Mesenchymal stem cell (in vitro differentiated cells and primary cell): ENCODE results near the gene ASH1L.
A peak's percentile ranks its signal among the peaks of the same experiment; 100 is the strongest.

Source experiments
- DNase-seq: peaks from one replicate; pipeline ENCODE4 v3.0.0-alpha.2; 2013
- H2AFZ ChIP-seq: one replicate; pipeline ENCODE4 v1.6.1; 2013; ENCODE audit warnings: low read depth, mild to moderate bottlenecking, control low read depth, inconsistent platforms, low read length, moderate library complexity
- H2AK5ac ChIP-seq: 2 replicates; pipeline ENCODE4 v1.6.1; 2013; ENCODE audit warnings: low read length, moderate library complexity, mild to moderate bottlenecking, inconsistent platforms; ENCODE audit not compliant: severe bottlenecking
- H2BK120ac ChIP-seq: one replicate; pipeline ENCODE4 v1.6.1; 2013; ENCODE audit warnings: low read depth, mild to moderate bottlenecking, inconsistent platforms, low read length, moderate library complexity
- H2BK12ac ChIP-seq, 2 experiments: one replicate each; pipeline ENCODE4 v1.6.1; 2013; ENCODE audit warnings: inconsistent platforms in 2 of 2, low read length in 2 of 2, mild to moderate bottlenecking in 2 of 2, moderate library complexity in 2 of 2, control low read depth in 1 of 2
- H2BK15ac ChIP-seq: one replicate; pipeline ENCODE4 v1.6.1; 2013; ENCODE audit warnings: mild to moderate bottlenecking, low read depth, inconsistent platforms; ENCODE audit not compliant: poor library complexity, severe bottlenecking
- H2BK5ac ChIP-seq: 2 replicates; pipeline ENCODE4 v1.6.1; 2013; ENCODE audit warnings: low read depth, mild to moderate bottlenecking, low read length, control low read depth, inconsistent platforms; ENCODE audit not compliant: poor library complexity, severe bottlenecking
- H3K14ac ChIP-seq, 2 experiments: one replicate each; pipeline ENCODE4 v1.6.1; 2013; ENCODE audit warnings: inconsistent platforms in 2 of 2, low read length in 2 of 2, control low read depth in 1 of 2, mild to moderate bottlenecking in 1 of 2, moderate library complexity in 1 of 2
- H3K18ac ChIP-seq, 2 experiments: one replicate each; pipeline ENCODE4 v1.6.1; 2013; ENCODE audit warnings: inconsistent platforms in 2 of 2, low read length in 2 of 2, control low read depth in 1 of 2, low read depth in 1 of 2, mild to moderate bottlenecking in 1 of 2
- H3K23ac ChIP-seq, 2 experiments: one replicate each; pipeline ENCODE4 v1.6.1; 2013; ENCODE audit warnings: inconsistent platforms in 2 of 2, low read length in 2 of 2, mild to moderate bottlenecking in 2 of 2, moderate library complexity in 2 of 2, control low read depth in 1 of 2
- H3K27ac ChIP-seq: 2 replicates; pipeline ENCODE4 v1.5.1; 2013; ENCODE audit warnings: mild to moderate bottlenecking, moderate library complexity, low read length, control low read depth, inconsistent platforms; ENCODE audit not compliant: poor library complexity, severe bottlenecking
- H3K27me3 ChIP-seq, 2 experiments: 2 replicates each; pipeline versions ENCODE4 v1.6.1 to v1.7.0; 2013; ENCODE audit warnings: low read length in 2 of 2, mild to moderate bottlenecking in 2 of 2, moderate library complexity in 2 of 2, control low read depth in 1 of 2, inconsistent platforms in 1 of 2; ENCODE audit not compliant: control insufficient read depth in 1 of 2, insufficient read depth in 1 of 2
- H3K36me3 ChIP-seq, 2 experiments: 2 replicates each; pipeline versions ENCODE4 v1.6.1 to v1.7.0; 2013; ENCODE audit warnings: low read length in 2 of 2, control low read depth in 1 of 2, inconsistent platforms in 1 of 2, low read depth in 1 of 2, mild to moderate bottlenecking in 1 of 2; ENCODE audit not compliant: insufficient read depth in 2 of 2, control insufficient read depth in 1 of 2
- H3K4ac ChIP-seq, 2 experiments: one replicate each; pipeline ENCODE4 v1.6.1; 2013; ENCODE audit warnings: inconsistent platforms in 2 of 2, low read length in 2 of 2, mild to moderate bottlenecking in 2 of 2, moderate library complexity in 2 of 2, control low read depth in 1 of 2, low read depth in 1 of 2
- H3K4me1 ChIP-seq: 2 replicates; pipeline ENCODE4 v1.6.1; 2013; ENCODE audit warnings: low read depth, low read length, control low read depth; ENCODE audit not compliant: control insufficient read depth, insufficient read depth
- H3K4me2 ChIP-seq: 2 replicates; pipeline ENCODE4 v1.6.1; 2013; ENCODE audit warnings: low read length, mild to moderate bottlenecking, inconsistent platforms; ENCODE audit not compliant: poor library complexity, severe bottlenecking
- H3K4me3 ChIP-seq, 2 experiments: 2 replicates each; pipeline versions ENCODE4 v1.5.1 to v1.7.0; 2013; ENCODE audit warnings: low read length in 2 of 2, mild to moderate bottlenecking in 2 of 2, control low read depth in 1 of 2, low read depth in 1 of 2; ENCODE audit not compliant: insufficient read depth in 1 of 2
- H3K79me1 ChIP-seq: replicated peaks from 2 replicates; pipeline ENCODE4 v1.6.1; 2013; ENCODE audit warnings: mild to moderate bottlenecking, control low read depth, low read length, inconsistent platforms; ENCODE audit not compliant: poor library complexity, severe bottlenecking
- H3K9ac ChIP-seq: 2 replicates; pipeline ENCODE4 v1.7.0; 2013; ENCODE audit warnings: mild to moderate bottlenecking, low read length, moderate library complexity
- H3K9me3 ChIP-seq: 2 replicates; pipeline ENCODE4 v1.7.0; 2013; ENCODE audit warnings: mild to moderate bottlenecking, low read length; ENCODE audit not compliant: control insufficient read depth
- H4K8ac ChIP-seq: one replicate; pipeline ENCODE4 v1.6.1; 2013; ENCODE audit warnings: inconsistent platforms, mild to moderate bottlenecking, low read length, moderate library complexity
- H4K91ac ChIP-seq: one replicate; pipeline ENCODE4 v1.6.1; 2013; ENCODE audit warnings: mild to moderate bottlenecking, low read length, inconsistent platforms
- WGBS: methylation state at CpG from one replicate; pipeline ENCODE4 v1.1.7; 2013; ENCODE audit warnings: mixed read lengths; 5-methylcytosine and 5-hydroxymethylcytosine counted together

Gene ASH1L

DNA sequence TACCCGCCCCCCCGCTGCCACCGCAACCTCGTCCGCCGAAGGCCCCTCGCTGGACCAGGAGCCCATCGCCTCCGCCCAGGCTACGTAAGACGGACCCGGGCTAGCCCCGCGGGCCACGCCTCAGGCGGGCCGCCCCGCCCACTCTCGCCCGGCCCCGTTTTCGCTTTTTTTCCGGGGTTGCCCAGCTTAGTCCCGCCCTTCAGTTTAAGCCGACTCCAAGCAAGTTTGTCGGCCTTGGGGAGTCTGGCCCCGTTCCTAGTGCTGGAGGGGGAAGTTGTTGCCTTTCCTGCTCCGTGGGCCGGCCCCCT, 238.9 kb downstream of the ASH1L start:
- Histone ChIP-seq H3K79me1 (peaks cover 36% of the 10 kb centered on the region), H3K23ac (peak overlapping the region in 1 of 2 experiments; percentile 70), H2BK12ac (peak overlapping the region in 1 of 2 experiments; percentile 95), H2BK120ac (peak overlapping the region; percentile 94), H3K27me3 (no peaks in the 10 kb centered on the region), H3K4me3 (peak overlapping the region; percentile 63 to 97), H2AK5ac (no peak overlapping the region), H3K4ac (peak overlapping the region in 1 of 2 experiments; percentile 98), H3K4me2 (peak overlapping the region; percentile 96), H2AFZ (peak overlapping the region; percentile 36), H3K14ac (peak overlapping the region in 1 of 2 experiments; percentile 99), H3K27ac (peak overlapping the region; percentile 96), H4K91ac (no peak overlapping the region), H3K9me3 (no peaks in the 10 kb centered on the region), H3K4me1 (peaks cover 34% of the 10 kb centered on the region), H4K8ac (peak overlapping the region; percentile 92), H2BK5ac (peak overlapping the region; percentile 61), H3K36me3 (peaks cover 40 to 53% of the 10 kb centered on the region in 2 experiments), H3K18ac (peak overlapping the region; percentile 83 to 98), H2BK15ac (peak overlapping the region; percentile 82), H3K9ac (peak overlapping the region; percentile 94)
- peak; percentile 94 for DNase-seq
- 1% methylated on average over 28 of the region's 29 CpGs for WGBS

DNA sequence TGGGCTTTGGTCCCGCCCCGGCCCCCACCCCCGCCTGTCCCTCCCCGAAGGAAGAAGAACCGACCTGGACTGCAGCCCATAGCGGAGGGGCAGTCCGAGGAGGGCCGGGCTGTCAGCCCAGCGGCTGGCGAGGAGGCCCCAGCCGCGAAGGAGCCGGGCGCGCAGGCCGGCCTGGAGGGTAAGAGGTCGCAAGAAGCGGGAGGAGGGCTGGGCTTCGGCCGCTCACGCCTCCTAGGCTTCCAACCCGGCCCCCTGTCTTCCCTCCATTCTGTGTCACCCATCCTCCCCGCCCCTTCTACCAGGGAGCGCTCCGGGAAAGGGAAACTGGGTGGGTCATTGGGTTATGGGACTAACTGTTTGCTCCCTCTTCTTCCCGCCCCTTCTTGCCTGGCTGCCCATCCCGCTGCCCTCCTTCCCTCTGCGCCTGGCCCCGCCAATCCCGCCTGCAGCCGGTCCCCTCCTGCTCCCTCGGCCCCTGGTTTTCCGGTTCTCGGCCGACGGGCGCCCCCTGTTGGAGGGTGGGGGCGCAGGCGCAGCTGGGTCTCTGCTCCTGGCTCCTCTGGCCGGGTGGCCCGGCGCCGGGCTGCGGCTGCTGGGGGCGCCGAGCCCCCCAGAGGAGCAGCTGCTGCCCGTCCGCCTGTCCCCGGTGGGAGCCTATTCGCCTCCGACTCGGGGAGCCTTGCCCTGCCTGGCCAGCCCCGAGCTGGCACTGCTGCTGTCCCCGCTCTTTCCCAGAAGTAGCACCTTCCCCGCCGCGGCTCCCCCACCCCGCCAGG, 239.5 kb downstream of the ASH1L start:
- peak overlapping the region; percentile 58 to 94 for H3K18ac ChIP-seq
- H4K91ac ChIP-seq: peak overlapping the region; percentile 70
- peak overlapping the region; percentile 84 for H4K8ac ChIP-seq
- H3K4me2 ChIP-seq: peak overlapping the region; percentile 96
- H2BK120ac ChIP-seq: peak overlapping the region; percentile 84
- H3K23ac ChIP-seq: no peak overlapping the region
- DNase-seq: peak; percentile 99
- H3K36me3 ChIP-seq: peaks cover 42 to 54% of the 10 kb centered on the region in 2 experiments
- H2AFZ ChIP-seq: no peak overlapping the region
- under 1% methylated on average over 38 of the region's 58 CpGs for WGBS
- no peak overlapping the region for H2AK5ac ChIP-seq
- H3K27ac ChIP-seq: peak overlapping the region; percentile 66
- peaks cover 34% of the 10 kb centered on the region for H3K4me1 ChIP-seq
- H3K27me3 ChIP-seq: no peaks in the 10 kb centered on the region
- H3K79me1 ChIP-seq: peaks cover 35% of the 10 kb centered on the region
- no peaks in the 10 kb centered on the region for H3K9me3 ChIP-seq
- no peak overlapping the region for H2BK12ac ChIP-seq
- peak overlapping the region in 1 of 2 experiments; percentile 87 for H3K14ac ChIP-seq
- H2BK5ac ChIP-seq: no peak overlapping the region
- peak overlapping the region; percentile 63 to 97 for H3K4me3 ChIP-seq
- peak overlapping the region; percentile 13 to 94 for H3K4ac ChIP-seq
- peak overlapping the region; percentile 94 for H3K9ac ChIP-seq
- H2BK15ac ChIP-seq: peak overlapping the region; percentile 61

GRCh38 chr1:155322571-155322952, 240.0 kb downstream of the ASH1L start:
- H3K36me3 ChIP-seq: peaks cover 42 to 52% of the 10 kb centered on the region in 2 experiments
- peak overlapping the region in 1 of 2 experiments; percentile 55 for H3K14ac ChIP-seq
- no peak overlapping the region for H2AFZ ChIP-seq
- no peak overlapping the region for H2BK5ac ChIP-seq
- no peaks in the 10 kb centered on the region for H3K27me3 ChIP-seq
- DNase-seq: peak; percentile 73
- H3K4me3 ChIP-seq: peak overlapping the region; percentile 63 to 97
- H3K4ac ChIP-seq: peak overlapping the region; percentile 17 to 86
- no peaks in the 10 kb centered on the region for H3K9me3 ChIP-seq
- peak overlapping the region; percentile 19 for H4K8ac ChIP-seq
- peak overlapping the region; percentile 96 for H3K4me2 ChIP-seq
- WGBS: 3% methylated on average over 28 of the region's 28 CpGs
- H2BK12ac ChIP-seq: peak overlapping the region in 1 of 2 experiments; percentile 67
- no peak overlapping the region for H2BK15ac ChIP-seq
- peaks cover 34% of the 10 kb centered on the region for H3K4me1 ChIP-seq
- H3K9ac ChIP-seq: peak overlapping the region; percentile 94
- H3K18ac ChIP-seq: peak overlapping the region; percentile 52 to 86
- H3K79me1 ChIP-seq: peaks cover 33% of the 10 kb centered on the region
- peak overlapping the region; percentile 76 for H3K27ac ChIP-seq
- H2AK5ac ChIP-seq: no peak overlapping the region
- peak overlapping the region; percentile 59 for H2BK120ac ChIP-seq
- H4K91ac ChIP-seq: peak overlapping the region; percentile 34
- peak overlapping the region in 1 of 2 experiments; percentile 73 for H3K23ac ChIP-seq
